A673 (cell line): ENCODE results near the gene CPSF7. TPM values are rescaled to one million over a fixed set of nuclear protein-coding genes. Genes with fewer than 3 reads are reported as not detected.

Experiments
- BruUV-seq: library from RNA; stranded (reverse); fragments of 400-500 nt; replicated peaks from 2 replicates; lab custom pipeline; 2021; lab: Mats Ljungman, UMichigan
- CTCF ChIA-PET: fragments of 300-600 bp; sonication (Branson Sonifier 250); formaldehyde crosslinking; loops from one replicate; lab custom pipeline; 2022; ENCODE audit warnings: antibody characterized with exemption; lab: Charles Lee
- POLR2A ChIA-PET: fragments of 300-600 bp; sonication (Branson Sonifier 250); formaldehyde crosslinking; loops from one replicate; lab custom pipeline; 2022; ENCODE audit warnings: antibody characterized with exemption; ENCODE audit not compliant: low non-redundant PET; lab: Charles Lee
- DNase-seq: peaks from one replicate; pipeline ENCODE4 v3.0.0-alpha.2; 2015; ENCODE audit warnings: low spot score
- H3K27ac ChIP-seq: fragments of 200-600 bp; sonication (generic); 2 replicates; pipeline ENCODE4 v1.5.1; 2016; ENCODE audit warnings: mixed run types, low read depth, mild to moderate bottlenecking, mixed read lengths, antibody characterized with exemption, low read length; ENCODE audit not compliant: poor library complexity, severe bottlenecking
- H3K27me3 ChIP-seq: fragments of 200-600 bp; sonication (generic); replicated peaks from 2 replicates; pipeline ENCODE4 v1.6.1; 2017; ENCODE audit warnings: mixed run types, low read depth, mild to moderate bottlenecking, mixed read lengths, antibody characterized with exemption, low read length; ENCODE audit not compliant: insufficient read depth, poor library complexity
- H3K36me3 ChIP-seq: fragments of 200-600 bp; sonication (generic); 2 replicates; pipeline ENCODE4 v1.6.1; 2016; ENCODE audit warnings: mixed run types, mild to moderate bottlenecking, mixed read lengths, antibody characterized with exemption, low read length; ENCODE audit not compliant: insufficient read depth, poor library complexity, severe bottlenecking
- H3K4me1 ChIP-seq: fragments of 200-600 bp; sonication (generic); 2 replicates; pipeline ENCODE4 v1.6.1; 2017; ENCODE audit warnings: mixed run types, mild to moderate bottlenecking, mixed read lengths, antibody characterized with exemption, low read length; ENCODE audit not compliant: insufficient read depth, poor library complexity, severe bottlenecking
- H3K4me3 ChIP-seq: fragments of 200-600 bp; sonication (generic); 2 replicates; pipeline ENCODE4 v1.5.1; 2016; ENCODE audit warnings: low read depth, mixed run types, mild to moderate bottlenecking, mixed read lengths, low read length; ENCODE audit not compliant: poor library complexity, severe bottlenecking
- H3K9me3 ChIP-seq: fragments of 200-600 bp; sonication (generic); 2 replicates; pipeline ENCODE4 v1.6.1; 2016; ENCODE audit warnings: mixed run types, low read depth, mild to moderate bottlenecking, mixed read lengths, antibody characterized with exemption, low read length; ENCODE audit not compliant: poor library complexity, severe bottlenecking
- CTCF ChIP-seq: fragments of 300-800, 200-600 bp; sonication (generic); conservative IDR thresholded peaks from 2 replicates; pipeline ENCODE4 v1.5.1; 2017; ENCODE audit warnings: low read depth, mild to moderate bottlenecking, antibody characterized with exemption, low read length, moderate library complexity, mixed read lengths
- EZH2 ChIP-seq: fragments of 200-600 bp; sonication (generic); IDR thresholded peaks from 2 replicates; pipeline ENCODE4 v1.6.1; 2017; ENCODE audit warnings: borderline replicate concordance, low read depth, mild to moderate bottlenecking, mixed read lengths, antibody characterized with exemption, low read length; ENCODE audit not compliant: poor library complexity, severe bottlenecking
- intact Hi-C: fragments of 100-400 bp; cut with micrococcal nuclease; formaldehyde crosslinking; loops from one replicate; pipeline ENCODE4 v1.10.0; 2022; ENCODE audit not compliant: unreplicated experiment
- total RNA-seq: library from RNA; stranded (reverse); gene quantifications from 2 replicates; pipeline ENCODE4 v1.2.3, GENCODE V29; 2021

CPSF7 gene
- total RNA-seq, 1 experiment from 2014 or later, result 162 TPM

DNA sequence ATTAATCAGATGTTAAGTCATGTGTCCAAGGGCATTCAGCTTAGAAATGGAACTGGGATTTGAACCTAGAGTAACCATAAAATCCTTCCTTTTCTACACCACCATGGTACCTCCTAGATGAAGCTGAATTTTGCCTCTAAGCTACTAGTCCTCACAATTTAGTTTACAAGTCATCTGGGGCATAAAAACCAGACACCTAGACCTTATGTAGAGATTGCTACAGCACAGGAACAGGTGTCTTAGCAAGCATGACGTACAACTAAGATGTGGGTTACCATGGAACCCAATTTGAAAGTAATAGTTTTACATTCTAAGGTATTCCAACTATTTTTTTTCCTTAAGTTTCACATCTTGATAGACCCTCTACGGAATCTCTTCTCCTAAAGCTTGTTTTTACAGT is 28.2 kb downstream of the CPSF7 start:
- CTCF ChIA-PET, result interaction anchor here (0.5 kb wide), 1 partner anchor 46 kb away, joined by 3 read pairs; no protein-coding TSS in a partner anchor
- no peak overlapping the region for H3K27ac ChIP-seq
- intact Hi-C loops, result no loop called here

DNA sequence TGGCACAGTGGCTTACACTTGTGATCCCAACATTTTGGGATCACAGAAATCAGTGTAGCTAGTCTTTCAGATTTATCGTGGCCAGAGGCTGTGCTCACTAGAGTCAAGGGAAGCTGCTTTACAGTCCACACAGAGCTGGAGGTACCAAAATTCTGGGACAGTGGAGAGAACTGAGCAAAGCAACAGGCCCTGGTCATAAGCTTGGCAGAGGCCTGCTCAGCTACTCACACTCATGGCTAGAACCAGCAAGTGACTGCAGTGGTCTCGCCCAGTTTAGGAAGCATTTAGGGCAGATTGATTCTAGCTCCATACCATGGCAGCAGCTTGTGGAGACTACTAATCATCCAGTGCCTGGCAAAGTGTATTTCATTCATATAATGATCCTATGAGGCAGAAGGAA is 28.6 kb downstream of the CPSF7 start:
- ChIA-PET POLR2A (interaction anchor here (0.5 kb wide), 1 partner anchor 42 kb away, joined by 4 read pairs; no protein-coding TSS in a partner anchor), CTCF (interaction anchor here (0.5 kb wide), 1 partner anchor 45 kb away, joined by 3 read pairs; no protein-coding TSS in a partner anchor)
- Histone ChIP-seq H3K4me3 (no peak overlapping the region), H3K9me3 (no peaks in the 10 kb centered on the region), H3K27ac (no peak overlapping the region), H3K4me1 (no peaks in the 10 kb centered on the region), H3K27me3 (no peaks in the 10 kb centered on the region), H3K36me3 (peaks cover 54% of the 10 kb centered on the region)
- no peak for TF ChIP-seq EZH2
- TF ChIP-seq CTCF, result no peak
- intact Hi-C loops, result no loop called here
- no TSS peak for BruUV-seq
- DNase-seq, result no peak

More for the DNA sequence above, 28.2 kb downstream of the CPSF7 start:
- H3K4me1 ChIP-seq, result no peaks in the 10 kb centered on the region
- no peak for DNase-seq
- H3K9me3 ChIP-seq, result no peaks in the 10 kb centered on the region
- H3K27me3 ChIP-seq, result no peaks in the 10 kb centered on the region
- TF ChIP-seq EZH2 (no peak), CTCF (no peak)
- BruUV-seq, result no TSS peak
- POLR2A ChIA-PET, result interaction anchor here (0.5 to 0.6 kb wide), 2 partner anchors 42 to 82 kb away, joined by 3 to 4 read pairs; no protein-coding TSS in a partner anchor
- peaks cover 58% of the 10 kb centered on the region for H3K36me3 ChIP-seq
- H3K4me3 ChIP-seq, result no peak overlapping the region

GRCh38 chr11:61392981-61393595 is 36.7 kb downstream of the CPSF7 start:
- H3K4me1 ChIP-seq, result peaks cover 10% of the 10 kb centered on the region
- DNase-seq, result peak; percentile 67
- no peaks in the 10 kb centered on the region for H3K27me3 ChIP-seq
- POLR2A ChIA-PET, result interaction anchor here (0.6 to 1.4 kb wide), 2 partner anchors 31 to 116 kb away, joined by 5 to 8 read pairs; partner anchors contain the start of genes CYB561A3 and TMEM138
- TF ChIP-seq CTCF (peak; percentile 48), EZH2 (no peak)
- peak overlapping the region; percentile 78 for H3K4me3 ChIP-seq
- H3K36me3 ChIP-seq, result peaks cover 7% of the 10 kb centered on the region
- peak overlapping the region; percentile 62 for H3K27ac ChIP-seq
- CTCF ChIA-PET, result interaction anchor here (0.8 to 1.5 kb wide), 5 partner anchors 31 to 139 kb away, joined by 3 to 9 read pairs (median 3); partner anchors contain the start of gene CYB561A3
- no TSS peak for BruUV-seq
- intact Hi-C loops, result loop anchor here (5.0 kb wide), 1 partner anchor 131 kb away; no protein-coding TSS in a partner anchor
- no peaks in the 10 kb centered on the region for H3K9me3 ChIP-seq
